Neural cell (in vitro differentiated cells): ENCODE data around the gene CRELD1.

ENCODE experiments used
- CTCF ChIP-seq: fragments of 450-650 bp; IDR thresholded peaks from 2 replicates; pipeline ENCODE4 v1.5.1; 2014; ENCODE audit warnings: antibody characterized with exemption, mild to moderate bottlenecking, moderate library complexity; ENCODE audit not compliant: poor library complexity, severe bottlenecking
- EP300 ChIP-seq: fragments of 450-650 bp; conservative IDR thresholded peaks from 2 replicates; pipeline ENCODE4 v1.6.1; 2014; ENCODE audit warnings: antibody characterized with exemption, mild to moderate bottlenecking, moderate library complexity; ENCODE audit not compliant: poor library complexity, severe bottlenecking
- EZH2 ChIP-seq: fragments of 200-600, 300-800 bp; shearing (Covaris generic), sonication (generic); IDR thresholded peaks from 2 replicates; pipeline ENCODE4 v1.6.1; 2014; ENCODE audit warnings: antibody characterized with exemption, low read length, borderline replicate concordance, mild to moderate bottlenecking; ENCODE audit not compliant: insufficient read depth, poor library complexity, severe bottlenecking
- MXI1 ChIP-seq: fragments of 450-650 bp; conservative IDR thresholded peaks from 2 replicates; pipeline ENCODE4 v1.6.1; 2014; ENCODE audit warnings: antibody characterized with exemption, mild to moderate bottlenecking; ENCODE audit not compliant: poor library complexity, severe bottlenecking
- POLR2AphosphoS5 ChIP-seq: IDR thresholded peaks from 2 replicates; pipeline ENCODE4 v1.6.1; 2012
- REST ChIP-seq: IDR thresholded peaks from 2 replicates; pipeline ENCODE4 v1.6.1; 2012; ENCODE audit warnings: borderline replicate concordance
- TAF1 ChIP-seq: IDR thresholded peaks from 2 replicates; pipeline ENCODE4 v1.6.1; 2012; ENCODE audit warnings: low read depth

- TF ChIP-seq EP300 (no peak), CTCF (peak; percentile 83), EZH2 (no peak), MXI1 (no peak), POLR2AphosphoS5 (peak; percentile 12), TAF1 (peak; percentile 33), REST (no peak)
Measured at GRCh38 chr3:9932843-9933560, 632 bp upstream of the CRELD1 start.
